ENCODE results near the gene CCL11. TPM values are rescaled to one million over a fixed set of nuclear protein-coding genes. Genes with fewer than 3 reads are reported as not detected.

The CCL11 gene
- total RNA-seq, 1 donor from 2014 or later = not detected

DNA sequence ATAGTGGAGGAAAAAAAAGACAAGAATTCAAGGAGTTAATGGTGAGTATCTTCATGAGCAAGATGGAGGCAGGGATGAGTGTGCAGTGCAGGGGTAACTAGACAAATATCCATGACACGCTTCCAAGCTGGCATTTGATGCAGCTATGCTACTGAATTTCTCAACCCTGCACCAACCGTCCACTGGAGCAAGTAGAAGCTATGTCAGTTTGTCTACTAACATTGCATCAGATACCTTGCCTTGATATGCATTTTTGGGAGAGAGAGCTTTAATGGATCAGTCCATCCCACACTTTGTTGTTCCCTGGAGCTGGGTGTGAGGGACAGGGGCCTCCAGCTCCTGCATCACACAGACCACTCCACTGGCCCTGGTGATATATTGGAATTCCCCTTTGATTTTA is 16.4 kb downstream of the CCL11 start:
- Mint-ChIP-seq H3K27ac (no peak overlapping the region), H3K4me1 (ENCODE audit: unreplicated experiment) (no peaks in the 10 kb centered on the region), H3K36me3 (no peaks in the 10 kb centered on the region), H3K9me3 (no peaks in the 10 kb centered on the region), H3K4me3 (no peak overlapping the region), H3K27me3 (peaks cover 4% of the 10 kb centered on the region)
- TF ChIP-seq, protein P1, sequence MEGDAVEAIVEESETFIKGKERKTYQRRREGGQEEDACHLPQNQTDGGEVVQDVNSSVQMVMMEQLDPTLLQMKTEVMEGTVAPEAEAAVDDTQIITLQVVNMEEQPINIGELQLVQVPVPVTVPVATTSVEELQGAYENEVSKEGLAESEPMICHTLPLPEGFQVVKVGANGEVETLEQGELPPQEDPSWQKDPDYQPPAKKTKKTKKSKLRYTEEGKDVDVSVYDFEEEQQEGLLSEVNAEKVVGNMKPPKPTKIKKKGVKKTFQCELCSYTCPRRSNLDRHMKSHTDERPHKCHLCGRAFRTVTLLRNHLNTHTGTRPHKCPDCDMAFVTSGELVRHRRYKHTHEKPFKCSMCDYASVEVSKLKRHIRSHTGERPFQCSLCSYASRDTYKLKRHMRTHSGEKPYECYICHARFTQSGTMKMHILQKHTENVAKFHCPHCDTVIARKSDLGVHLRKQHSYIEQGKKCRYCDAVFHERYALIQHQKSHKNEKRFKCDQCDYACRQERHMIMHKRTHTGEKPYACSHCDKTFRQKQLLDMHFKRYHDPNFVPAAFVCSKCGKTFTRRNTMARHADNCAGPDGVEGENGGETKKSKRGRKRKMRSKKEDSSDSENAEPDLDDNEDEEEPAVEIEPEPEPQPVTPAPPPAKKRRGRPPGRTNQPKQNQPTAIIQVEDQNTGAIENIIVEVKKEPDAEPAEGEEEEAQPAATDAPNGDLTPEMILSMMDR (conservative IDR thresholded peaks at IDR 0.05) = no peak
- DNase-seq (ENCODE audit: extremely low spot score, unreplicated experiment) = no peak

DNA sequence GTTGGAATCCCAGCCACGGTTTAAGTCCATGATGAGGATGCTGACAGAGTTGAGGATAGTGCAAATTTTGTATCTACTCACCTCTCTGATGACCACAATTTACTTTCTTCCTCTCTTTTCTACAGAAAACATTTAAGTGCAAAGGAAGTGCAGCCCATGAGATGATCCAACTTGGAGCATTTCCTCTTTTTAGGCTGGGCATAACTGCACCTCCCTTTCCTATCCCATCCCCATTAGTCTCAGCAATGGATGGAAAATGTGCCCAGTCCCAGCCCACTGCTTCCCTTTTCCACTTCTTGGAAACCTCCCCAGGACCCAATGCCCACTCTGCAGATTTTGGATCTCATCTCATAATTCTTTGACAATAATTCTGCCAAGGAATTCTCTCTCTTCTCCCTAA is 17.1 kb downstream of the CCL11 start:
- H3K27ac Mint-ChIP-seq = no peak overlapping the region
- no peak for DNase-seq (ENCODE audit: extremely low spot score, unreplicated experiment)
- H3K4me1 Mint-ChIP-seq (ENCODE audit: unreplicated experiment) = no peaks in the 10 kb centered on the region
- no peaks in the 10 kb centered on the region for H3K36me3 Mint-ChIP-seq
- TF ChIP-seq, protein P1 (conservative IDR thresholded peaks at IDR 0.05) = no peak
- no peaks in the 10 kb centered on the region for H3K9me3 Mint-ChIP-seq
- H3K27me3 Mint-ChIP-seq = peaks cover 4% of the 10 kb centered on the region
- H3K4me3 Mint-ChIP-seq = no peak overlapping the region

DNA sequence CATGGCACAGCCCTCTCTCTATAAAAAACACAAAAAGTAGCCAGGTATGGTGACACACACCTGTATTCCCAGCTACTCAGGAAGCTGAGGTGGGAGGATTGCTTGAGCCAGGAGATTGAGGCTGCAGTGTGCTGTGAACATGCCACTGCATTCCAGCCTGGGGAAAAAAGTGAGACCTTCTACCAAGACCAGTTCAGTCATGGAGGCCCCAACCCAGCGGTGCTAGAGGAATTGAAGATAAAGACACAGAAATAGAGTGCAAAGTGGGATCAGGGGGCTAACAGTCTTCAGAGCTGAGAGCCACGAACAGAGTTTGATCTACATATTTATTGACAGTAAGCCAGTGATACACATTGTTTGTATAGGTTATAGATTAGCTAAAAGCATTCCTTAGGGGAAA is 18.1 kb downstream of the CCL11 start:
- Mint-ChIP-seq H3K4me3 (no peak overlapping the region), H3K27ac (no peak overlapping the region), H3K4me1 (ENCODE audit: unreplicated experiment) (no peaks in the 10 kb centered on the region), H3K36me3 (no peaks in the 10 kb centered on the region), H3K9me3 (no peaks in the 10 kb centered on the region), H3K27me3 (peaks cover 4% of the 10 kb centered on the region)
- DNase-seq (ENCODE audit: extremely low spot score, unreplicated experiment) = no peak
- TF ChIP-seq, protein P1 (conservative IDR thresholded peaks at IDR 0.05) = no peak

DNA sequence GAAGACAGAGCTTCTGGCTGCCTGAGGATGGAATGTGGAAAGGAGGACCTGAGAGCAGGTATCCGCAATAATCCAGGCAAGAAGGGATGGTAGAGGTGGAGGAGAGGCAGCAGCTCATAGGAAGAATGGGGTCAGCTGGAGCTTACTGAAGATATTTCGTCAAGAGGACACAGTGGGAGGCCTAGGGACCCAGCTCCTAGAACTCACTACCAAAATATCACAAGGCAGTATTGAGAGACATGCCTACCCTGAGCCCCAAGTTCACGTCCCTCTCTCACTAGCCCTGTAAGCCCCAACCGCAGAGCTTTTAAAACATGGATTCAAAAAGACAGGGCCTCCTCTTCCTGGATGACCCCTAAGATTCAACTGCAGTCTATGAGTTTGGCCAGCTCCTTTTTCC is 19.5 kb downstream of the CCL11 start:
- peaks cover 6% of the 10 kb centered on the region for H3K27me3 Mint-ChIP-seq
- no peak for DNase-seq (ENCODE audit: extremely low spot score, unreplicated experiment)
- H3K4me1 Mint-ChIP-seq (ENCODE audit: unreplicated experiment) = no peaks in the 10 kb centered on the region

DNA sequence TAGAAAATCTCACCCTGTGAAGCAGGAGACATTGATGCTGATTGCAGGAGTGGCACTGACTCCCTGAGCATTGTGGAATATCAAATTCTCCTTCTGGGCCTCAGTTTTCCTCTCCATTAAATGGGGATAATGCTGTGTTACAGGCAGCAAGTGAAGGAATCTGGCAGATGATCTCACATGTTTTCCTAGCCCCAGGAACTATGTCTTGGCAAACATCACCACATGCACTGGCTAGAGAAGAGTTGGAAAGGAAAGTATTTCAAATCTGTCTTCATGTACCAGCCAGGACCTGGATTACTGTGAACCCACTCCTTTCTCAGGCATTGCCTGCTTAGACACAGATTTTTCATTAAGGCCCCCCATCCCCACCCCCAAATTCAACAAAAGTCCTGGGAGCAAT is 20.1 kb downstream of the CCL11 start:
- Mint-ChIP-seq H3K36me3 (no peaks in the 10 kb centered on the region), H3K4me3 (no peak overlapping the region), H3K27me3 (peaks cover 6% of the 10 kb centered on the region), H3K4me1 (ENCODE audit: unreplicated experiment) (no peaks in the 10 kb centered on the region), H3K27ac (no peak overlapping the region), H3K9me3 (no peaks in the 10 kb centered on the region)
- TF ChIP-seq, protein P1 (conservative IDR thresholded peaks at IDR 0.05) = no peak
- no peak for DNase-seq (ENCODE audit: extremely low spot score, unreplicated experiment)

More for the DNA sequence above, 19.5 kb downstream of the CCL11 start:
- H3K9me3 Mint-ChIP-seq = no peaks in the 10 kb centered on the region
- no peak overlapping the region for H3K4me3 Mint-ChIP-seq
- no peak overlapping the region for H3K27ac Mint-ChIP-seq
- no peaks in the 10 kb centered on the region for H3K36me3 Mint-ChIP-seq
- TF ChIP-seq, protein P1 (conservative IDR thresholded peaks at IDR 0.05) = no peak

DNA sequence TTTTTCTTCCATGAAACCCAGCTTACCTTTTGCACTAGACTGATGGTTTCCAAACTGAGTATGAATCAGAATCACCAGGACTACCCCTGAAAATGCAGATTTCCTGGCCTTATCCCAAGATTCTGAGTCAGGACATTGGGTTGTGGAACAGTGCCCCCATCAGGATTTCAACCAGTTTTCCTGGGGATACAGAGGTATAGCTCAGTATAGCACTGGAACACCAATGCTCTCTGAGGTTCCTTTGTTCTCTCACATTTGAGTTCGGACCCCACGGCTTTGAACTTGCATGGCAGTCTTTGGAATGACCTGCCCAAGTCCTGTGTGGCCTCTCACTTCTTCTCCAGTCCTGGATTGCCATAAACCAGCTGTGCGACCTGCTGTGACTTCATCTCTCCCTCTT is 20.9 kb downstream of the CCL11 start:
- no peak overlapping the region for H3K4me3 Mint-ChIP-seq
- no peaks in the 10 kb centered on the region for H3K4me1 Mint-ChIP-seq (ENCODE audit: unreplicated experiment)
- TF ChIP-seq, protein P1 (conservative IDR thresholded peaks at IDR 0.05) = no peak
- H3K9me3 Mint-ChIP-seq = no peaks in the 10 kb centered on the region
- no peaks in the 10 kb centered on the region for H3K36me3 Mint-ChIP-seq
- H3K27me3 Mint-ChIP-seq = peaks cover 6% of the 10 kb centered on the region
- H3K27ac Mint-ChIP-seq = no peak overlapping the region
- no peak for DNase-seq (ENCODE audit: extremely low spot score, unreplicated experiment)

All from type B pancreatic cell (in vitro differentiated cells).